Stimulated activated CD8-positive, alpha-beta memory T cell treated with anti-CD3 and anti-CD28 coated beads, Interleukin-7, amount 100 ng/mL, for 1 hour (primary cell): ENCODE data around the gene C6.

Source experiments
- DNase-seq, 2 donors: peaks; one replicate each; pipeline ENCODE4 v3.0.0-alpha.2; 2020; ENCODE audit warnings: low read depth in 2 of 2

Gene C6

GRCh38 chr5:41122459-41122858 lies 90.9 kb downstream of the C6 start:
- no peak for DNase-seq

DNA sequence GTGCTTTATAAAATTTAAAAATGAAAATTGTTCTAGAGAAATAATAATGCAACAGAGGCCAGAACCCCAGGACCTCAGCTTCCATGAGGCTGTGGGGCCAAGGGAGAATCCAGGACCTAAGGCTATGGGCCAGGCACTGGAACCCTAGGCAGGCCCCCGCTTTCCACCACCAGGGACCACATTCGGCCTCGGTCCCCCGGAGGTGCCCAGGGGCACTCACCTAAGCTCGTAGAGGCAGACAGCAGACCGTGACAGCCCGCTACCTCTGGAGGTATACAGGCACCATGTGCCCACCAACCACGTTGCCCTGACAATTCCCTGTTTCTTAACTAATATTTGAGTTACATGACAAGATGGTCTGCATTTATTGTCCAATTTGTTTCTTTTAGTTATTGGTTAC lies 92.7 kb downstream of the C6 start:
- DNase-seq = no peak

GRCh38 chr5:41118177-41118576 lies 95.2 kb downstream of the C6 start:
- no peak for DNase-seq

DNA sequence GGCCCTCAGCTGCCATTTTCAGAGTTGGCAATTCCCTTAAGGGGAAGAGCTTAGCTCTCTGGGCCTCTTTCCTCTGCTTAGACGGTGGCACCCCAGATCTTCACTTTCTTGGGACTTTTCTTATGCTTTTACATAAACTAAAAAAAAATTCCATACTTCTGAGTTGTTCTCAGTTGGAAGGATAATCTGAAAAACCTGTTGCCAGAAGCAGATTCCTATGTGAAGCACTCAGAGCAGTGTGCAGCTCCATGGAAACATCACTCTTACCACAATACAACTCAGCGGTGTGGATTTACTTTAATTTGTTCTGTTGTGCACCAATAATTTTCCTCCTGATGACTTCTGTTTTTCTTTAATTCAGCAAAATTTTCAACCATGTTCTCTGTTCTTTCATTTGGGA lies 98.1 kb downstream of the C6 start:
- DNase-seq = no peak

GRCh38 chr5:41112486-41113455 lies 100.6 kb downstream of the C6 start:
- DNase-seq = no peak

- no peak for DNase-seq
These were observed 104.1 kb downstream of the C6 start for GRCh38 chr5:41109186-41109585.

- no peak for DNase-seq
These were observed 111.0 kb downstream of the C6 start for GRCh38 chr5:41102341-41102740.

- no peak for DNase-seq
These were observed 115.7 kb downstream of the C6 start for GRCh38 chr5:41097642-41098041.

- no peak for DNase-seq
These were observed 117.8 kb downstream of the C6 start for GRCh38 chr5:41095324-41096101.

GRCh38 chr5:41094871-41095270 lies 118.5 kb downstream of the C6 start:
- DNase-seq = no peak

- no peak for DNase-seq
These were observed 119.5 kb downstream of the C6 start for GRCh38 chr5:41093803-41094202.
